Measurements from ENCODE around the gene TRPC3. TPM values are rescaled to one million over a fixed set of nuclear protein-coding genes. Genes with fewer than 3 reads are reported as not detected.

The TRPC3 gene
- total and polyA plus RNA-seq, 2 of the 8 experiments (the other 6 are each of a cell fraction or from before 2014, with no cell fraction given) = 0.37 to 0.41 TPM

- TF ChIP-seq RXRA (IDR thresholded peaks at IDR 0.05; ENCODE audit: insufficient read depth, low read depth, low read length) (no peak), CHD1 (IDR thresholded peaks at IDR 0.05; ENCODE audit: low read depth, low read length) (no peak), SIRT6 (IDR thresholded peaks at IDR 0.05; ENCODE audit: low read length) (no peak), CTBP2 (IDR thresholded peaks at IDR 0.05; ENCODE audit: borderline replicate concordance, insufficient read depth, insufficient read length, low read length) (no peak), NANOG (IDR thresholded peaks at IDR 0.05; ENCODE audit: insufficient read depth, low read depth, low read length, poor library complexity, severe bottlenecking) (no peak)
These were observed 26.3 kb upstream of the TRPC3 start (continued) for GRCh38 chr4:121978172-121978516.
